GM13976 (cell line): ENCODE data around the gene WNT9B.

Experiments
- DNase-seq: peaks from one replicate; pipeline ENCODE4 v3.0.0; 2012; ENCODE audit warnings: low spot score
- CTCF ChIP-seq: IDR thresholded peaks from 2 replicates; pipeline ENCODE4 v1.5.1; 2012; ENCODE audit warnings: borderline replicate concordance, mild to moderate bottlenecking; ENCODE audit not compliant: insufficient read depth; ENCODE audit errors: extremely low read depth, missing control alignments, control extremely low read depth
- in situ Hi-C: fragments of 300-500 bp; cut with MboI; formaldehyde crosslinking; loops from one replicate; pipeline ENCODE4 v1.12.0; 2022; ENCODE audit warnings: low sequenced_read_pairs, mixed read lengths, inconsistent platforms; ENCODE audit not compliant: unreplicated experiment

Gene WNT9B

DNA sequence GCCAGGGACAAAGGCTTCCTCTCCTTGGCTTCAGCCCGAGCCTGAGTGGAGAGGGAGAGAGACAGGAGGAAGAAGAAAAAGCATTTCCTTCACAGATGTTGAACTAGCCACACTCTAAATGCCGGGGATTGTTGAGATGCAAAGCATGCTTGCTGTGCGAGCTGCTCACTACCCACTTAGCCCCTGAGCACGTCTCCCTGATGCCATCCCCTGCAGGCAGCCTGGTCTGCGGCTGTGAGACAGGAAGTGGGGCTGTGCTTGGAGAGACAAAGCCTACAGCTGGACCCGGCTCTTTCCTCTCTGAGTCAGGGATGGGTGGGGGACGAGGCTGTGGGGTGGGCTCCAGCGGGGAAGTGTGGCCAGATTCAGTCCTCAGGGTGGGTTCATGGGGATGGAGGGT, 13.7 kb downstream of the WNT9B start:
- DNase-seq: no peak
- in situ Hi-C loops: no loop called here

DNA sequence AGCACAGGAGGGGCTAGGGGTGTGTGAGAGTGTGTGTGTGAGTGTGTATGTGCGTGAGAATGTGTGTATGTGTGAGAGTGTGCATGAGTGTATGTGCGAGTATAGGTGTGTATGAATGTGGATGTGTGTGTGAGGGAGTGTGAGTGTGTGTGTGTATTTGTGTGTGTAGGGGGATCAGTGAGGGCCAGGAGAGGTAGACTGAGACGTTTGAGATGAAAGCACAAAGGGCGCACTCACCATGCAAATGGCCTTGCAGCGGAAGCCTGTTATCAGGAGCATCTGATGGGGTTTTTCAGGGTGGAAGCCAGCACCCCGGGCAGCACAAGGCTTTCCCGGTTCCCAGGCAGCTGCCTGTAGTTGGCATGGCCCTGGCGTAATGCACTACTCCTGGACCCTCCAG, 14.9 kb downstream of the WNT9B start:
- no peak for DNase-seq
- TF ChIP-seq CTCF: no peak
- in situ Hi-C loops: no loop called here

More for the DNA sequence above, 13.7 kb downstream of the WNT9B start:
- no peak for TF ChIP-seq CTCF

DNA sequence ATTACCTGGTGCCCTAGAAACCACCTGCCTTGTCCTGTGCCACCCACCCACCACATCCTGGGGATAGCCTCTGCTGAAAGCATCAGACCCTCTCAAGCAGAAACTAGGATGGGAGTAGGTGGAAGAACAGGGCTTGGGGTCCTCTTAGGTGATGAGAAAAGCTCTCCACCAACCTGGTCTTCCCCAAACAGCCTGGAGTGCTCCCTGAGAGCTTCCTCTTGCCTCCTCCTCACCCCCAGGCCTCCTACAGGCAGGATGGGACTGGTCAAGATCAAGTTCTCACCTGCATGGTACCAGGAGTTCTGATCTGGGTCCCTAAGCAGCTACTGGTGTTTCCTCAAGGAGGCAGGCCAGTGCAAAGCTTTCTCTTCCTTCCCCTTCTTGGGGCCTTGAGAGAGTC, 15.4 kb downstream of the WNT9B start:
- no peak for DNase-seq
- in situ Hi-C loops: no loop called here
- no peak for TF ChIP-seq CTCF

DNA sequence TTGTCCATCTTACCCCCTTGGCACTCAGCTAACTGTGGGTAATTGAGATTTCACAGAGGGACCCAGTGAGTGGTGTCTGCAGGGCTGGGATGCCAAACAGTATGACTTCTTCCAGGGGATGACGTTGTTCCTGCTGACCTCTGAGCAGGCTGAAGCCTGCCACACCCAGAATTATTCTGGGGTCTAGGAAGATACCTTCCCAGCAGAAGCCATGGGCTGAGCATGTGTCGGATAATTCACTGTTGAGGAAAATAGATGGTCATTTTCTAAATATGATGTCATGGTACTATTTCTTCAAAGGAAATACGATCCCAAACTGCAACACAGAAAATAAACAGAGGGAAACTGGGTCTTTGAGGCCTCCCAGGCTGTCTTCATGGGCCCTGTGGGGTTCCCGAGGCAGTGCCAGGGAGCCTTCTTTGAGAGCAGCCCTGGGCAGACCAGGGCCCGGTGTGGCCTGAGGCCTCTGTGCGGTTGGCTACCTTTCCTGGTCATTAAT, 17.4 kb downstream of the WNT9B start:
- DNase-seq: no peak
- in situ Hi-C loops: no loop called here
- no peak for TF ChIP-seq CTCF

GRCh38 chr17:46869296-46869695, 17.9 kb downstream of the WNT9B start:
- no peak for TF ChIP-seq CTCF
- DNase-seq: no peak
- in situ Hi-C loops: no loop called here

DNA sequence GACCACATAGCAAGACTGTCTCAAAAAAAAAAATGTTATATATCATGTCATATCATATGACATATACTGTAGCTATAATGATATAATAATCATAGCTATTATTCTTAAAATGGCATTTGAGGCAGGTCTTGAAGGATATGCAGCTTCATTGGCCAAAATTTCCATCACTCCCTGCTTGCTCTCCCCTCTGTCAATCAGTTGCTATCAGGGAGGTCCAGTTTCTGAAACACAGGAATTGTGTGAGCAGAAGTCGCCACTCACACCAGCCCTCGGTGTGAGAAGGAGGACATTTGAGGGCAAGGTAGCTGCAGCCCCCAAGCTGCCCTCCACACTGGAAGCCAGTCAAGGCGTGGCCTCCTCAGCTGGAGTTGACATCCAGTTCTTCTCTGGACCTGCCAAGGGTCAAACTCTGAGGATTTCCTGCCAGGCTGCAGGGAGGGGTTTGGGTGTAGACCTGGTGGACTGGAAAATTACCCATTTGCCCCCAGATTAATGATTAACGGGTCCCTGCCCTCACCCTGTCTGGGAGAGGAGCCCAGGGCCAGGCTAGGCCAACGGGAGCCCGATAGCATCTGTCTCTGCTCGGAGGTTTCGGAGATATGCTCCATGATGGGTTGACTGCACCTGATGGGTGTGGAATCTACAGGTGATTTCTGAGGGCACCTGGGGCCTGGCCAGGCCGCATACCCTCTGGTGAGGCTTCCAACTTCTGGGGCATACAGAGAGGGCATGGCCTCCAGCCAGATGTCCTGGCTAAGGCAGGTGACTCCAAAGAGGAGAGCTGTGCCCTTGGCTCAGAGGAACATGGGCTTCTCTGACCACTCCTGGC, 18.8 kb downstream of the WNT9B start:
- no peak for TF ChIP-seq CTCF
- no peak for DNase-seq
- in situ Hi-C loops: no loop called here
